DND-41 (cell line): ENCODE measurements around the gene RTKN2.

Source experiments
- EZH2 ChIP-seq: IDR thresholded peaks from 3 replicates; pipeline ENCODE4 v1.6.1; 2012; ENCODE audit warnings: borderline replicate concordance, low read depth, mild to moderate bottlenecking, moderate library complexity, low read length, inconsistent platforms; ENCODE audit not compliant: severe bottlenecking
- TF ChIP-seq, protein P1 (sequence below): IDR thresholded peaks from 2 replicates; pipeline ENCODE4 v1.5.1; 2012; ENCODE audit warnings: borderline replicate concordance, low read length, moderate library complexity, mild to moderate bottlenecking; ENCODE audit not compliant: poor library complexity, severe bottlenecking; ENCODE audit errors: extremely low read depth

DNA sequence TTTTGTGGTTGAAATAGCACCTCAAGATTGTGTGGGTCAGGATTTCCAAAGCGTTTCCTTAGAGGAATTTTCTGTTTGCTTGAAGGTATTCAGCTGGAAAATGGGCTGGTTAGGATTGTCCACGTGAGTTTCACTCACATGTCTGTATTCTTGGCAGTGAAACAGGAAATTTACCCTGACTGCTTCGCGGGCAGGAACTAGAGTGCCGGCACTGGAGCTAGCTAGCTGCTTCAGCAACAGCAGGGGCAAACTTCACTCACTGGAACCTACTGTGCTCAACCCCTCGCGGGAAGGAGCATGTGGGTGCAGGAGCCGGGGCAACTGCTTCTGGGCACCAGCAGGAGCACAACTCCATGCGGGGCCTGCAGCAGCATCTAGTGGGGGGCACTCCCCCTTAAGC, 38.0 kb upstream of the RTKN2 start:
- TF ChIP-seq, protein P1, sequence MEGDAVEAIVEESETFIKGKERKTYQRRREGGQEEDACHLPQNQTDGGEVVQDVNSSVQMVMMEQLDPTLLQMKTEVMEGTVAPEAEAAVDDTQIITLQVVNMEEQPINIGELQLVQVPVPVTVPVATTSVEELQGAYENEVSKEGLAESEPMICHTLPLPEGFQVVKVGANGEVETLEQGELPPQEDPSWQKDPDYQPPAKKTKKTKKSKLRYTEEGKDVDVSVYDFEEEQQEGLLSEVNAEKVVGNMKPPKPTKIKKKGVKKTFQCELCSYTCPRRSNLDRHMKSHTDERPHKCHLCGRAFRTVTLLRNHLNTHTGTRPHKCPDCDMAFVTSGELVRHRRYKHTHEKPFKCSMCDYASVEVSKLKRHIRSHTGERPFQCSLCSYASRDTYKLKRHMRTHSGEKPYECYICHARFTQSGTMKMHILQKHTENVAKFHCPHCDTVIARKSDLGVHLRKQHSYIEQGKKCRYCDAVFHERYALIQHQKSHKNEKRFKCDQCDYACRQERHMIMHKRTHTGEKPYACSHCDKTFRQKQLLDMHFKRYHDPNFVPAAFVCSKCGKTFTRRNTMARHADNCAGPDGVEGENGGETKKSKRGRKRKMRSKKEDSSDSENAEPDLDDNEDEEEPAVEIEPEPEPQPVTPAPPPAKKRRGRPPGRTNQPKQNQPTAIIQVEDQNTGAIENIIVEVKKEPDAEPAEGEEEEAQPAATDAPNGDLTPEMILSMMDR = no peak
- no peak for TF ChIP-seq EZH2
